Endothelial cell (in vitro differentiated cells): ENCODE results near the gene REEP3. TPM values are rescaled to one million over a fixed set of nuclear protein-coding genes. Genes with fewer than 3 reads are reported as not detected.

Experiments used
- DNase-seq: peaks from one replicate; pipeline ENCODE4 v3.0.0; 2021; ENCODE audit warnings: low spot score
- H3K27ac Mint-ChIP-seq: one replicate; pipeline ENCODE4 v1.8.0; 2021; ENCODE audit warnings: mixed read lengths, inconsistent platforms; ENCODE audit not compliant: unreplicated experiment
- H3K27me3 Mint-ChIP-seq: one replicate; pipeline ENCODE4 v1.8.0; 2021; ENCODE audit warnings: mild to moderate bottlenecking, moderate library complexity, mixed read lengths, inconsistent platforms; ENCODE audit not compliant: unreplicated experiment
- H3K36me3 Mint-ChIP-seq: one replicate; pipeline ENCODE4 v1.8.0; 2021; ENCODE audit warnings: mild to moderate bottlenecking, low read depth, mixed read lengths, inconsistent platforms; ENCODE audit not compliant: unreplicated experiment
- H3K4me1 Mint-ChIP-seq: one replicate; pipeline ENCODE4 v1.8.0; 2021; ENCODE audit warnings: mild to moderate bottlenecking, mixed read lengths, inconsistent platforms; ENCODE audit not compliant: unreplicated experiment
- H3K4me3 Mint-ChIP-seq: one replicate; pipeline ENCODE4 v1.8.0; 2021; ENCODE audit warnings: mild to moderate bottlenecking, mixed read lengths, inconsistent platforms; ENCODE audit not compliant: unreplicated experiment
- H3K9me3 Mint-ChIP-seq: one replicate; pipeline ENCODE4 v1.8.0; 2021; ENCODE audit warnings: mixed read lengths, inconsistent platforms; ENCODE audit not compliant: unreplicated experiment
- CTCF ChIP-seq: fragments of 200-600 bp; sonication (generic); IDR thresholded peaks from one replicate; pipeline ENCODE4 v1.5.0; 2021; ENCODE audit warnings: antibody characterized with exemption; ENCODE audit not compliant: unreplicated experiment
- total RNA-seq: library from RNA; stranded (reverse); fragmentation: NEBNext Ultra II Directional; extraction: Animal tissue kit (Norgen Biotek cat#: 25700); gene quantifications from one replicate; pipeline ENCODE4 v1.2.1, GENCODE V29; 2021; ENCODE audit not compliant: unreplicated experiment

REEP3 gene
- total RNA-seq, 1 donor from 2014 or later: 26.1 TPM

DNA sequence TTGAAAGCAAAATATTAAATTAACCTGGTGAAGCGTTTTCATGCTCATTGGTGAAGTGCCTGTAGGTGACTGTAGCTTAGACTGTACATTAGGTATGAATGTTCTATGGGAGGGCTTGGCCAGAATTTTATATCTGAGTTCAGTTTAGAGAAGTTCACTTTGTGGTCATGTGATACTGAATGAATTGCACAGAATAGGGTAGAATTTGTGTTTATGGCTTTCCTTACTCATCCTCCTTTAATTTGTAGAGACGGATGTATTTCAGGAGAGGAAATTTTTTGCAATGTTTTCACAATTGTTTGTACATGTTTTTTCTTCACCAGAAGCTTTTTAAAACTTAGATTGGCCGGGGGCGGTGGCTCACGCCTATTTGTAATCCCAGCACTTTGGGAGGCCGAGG, 32.3 kb downstream of the REEP3 start:
- no peaks in the 10 kb centered on the region for H3K27me3 Mint-ChIP-seq
- no peak overlapping the region for H3K27ac Mint-ChIP-seq
- no peak for DNase-seq
- no peaks in the 10 kb centered on the region for H3K4me1 Mint-ChIP-seq
- H3K9me3 Mint-ChIP-seq: no peaks in the 10 kb centered on the region
- peaks cover 3% of the 10 kb centered on the region for H3K36me3 Mint-ChIP-seq
- TF ChIP-seq CTCF: no peak
- no peak overlapping the region for H3K4me3 Mint-ChIP-seq

DNA sequence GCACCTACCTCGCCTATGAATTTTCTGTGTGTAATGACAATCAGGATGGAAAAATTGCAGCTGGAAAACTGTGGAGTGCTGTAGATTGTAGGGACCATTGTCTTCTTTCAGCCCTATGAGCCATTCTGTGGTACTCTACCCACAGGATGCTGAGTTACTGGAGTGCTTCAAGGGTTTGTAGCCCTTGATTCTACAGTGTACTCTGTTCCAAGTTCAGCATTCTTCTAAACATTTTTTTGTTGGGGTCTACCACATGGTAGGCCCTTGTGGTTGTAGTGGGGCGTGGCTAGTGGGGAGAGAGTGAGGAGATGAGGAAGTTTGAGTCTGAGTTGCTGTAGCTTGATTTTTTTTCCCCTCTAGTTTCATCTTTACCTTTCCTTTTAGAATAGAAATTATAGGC, 33.5 kb downstream of the REEP3 start:
- Mint-ChIP-seq H3K4me1 (no peaks in the 10 kb centered on the region), H3K9me3 (no peaks in the 10 kb centered on the region), H3K36me3 (no peaks in the 10 kb centered on the region), H3K4me3 (no peak overlapping the region), H3K27me3 (no peaks in the 10 kb centered on the region), H3K27ac (peak overlapping the region; percentile 17)
- no peak for TF ChIP-seq CTCF
- no peak for DNase-seq

- no peak for DNase-seq
- no peak for TF ChIP-seq CTCF
- H3K9me3 Mint-ChIP-seq: no peaks in the 10 kb centered on the region
- no peak overlapping the region for H3K27ac Mint-ChIP-seq
- no peaks in the 10 kb centered on the region for H3K27me3 Mint-ChIP-seq
- H3K4me1 Mint-ChIP-seq: no peaks in the 10 kb centered on the region
- H3K36me3 Mint-ChIP-seq: no peaks in the 10 kb centered on the region
- no peak overlapping the region for H3K4me3 Mint-ChIP-seq
Measured at GRCh38 chr10:63555330-63555729, 34.1 kb downstream of the REEP3 start.

DNA sequence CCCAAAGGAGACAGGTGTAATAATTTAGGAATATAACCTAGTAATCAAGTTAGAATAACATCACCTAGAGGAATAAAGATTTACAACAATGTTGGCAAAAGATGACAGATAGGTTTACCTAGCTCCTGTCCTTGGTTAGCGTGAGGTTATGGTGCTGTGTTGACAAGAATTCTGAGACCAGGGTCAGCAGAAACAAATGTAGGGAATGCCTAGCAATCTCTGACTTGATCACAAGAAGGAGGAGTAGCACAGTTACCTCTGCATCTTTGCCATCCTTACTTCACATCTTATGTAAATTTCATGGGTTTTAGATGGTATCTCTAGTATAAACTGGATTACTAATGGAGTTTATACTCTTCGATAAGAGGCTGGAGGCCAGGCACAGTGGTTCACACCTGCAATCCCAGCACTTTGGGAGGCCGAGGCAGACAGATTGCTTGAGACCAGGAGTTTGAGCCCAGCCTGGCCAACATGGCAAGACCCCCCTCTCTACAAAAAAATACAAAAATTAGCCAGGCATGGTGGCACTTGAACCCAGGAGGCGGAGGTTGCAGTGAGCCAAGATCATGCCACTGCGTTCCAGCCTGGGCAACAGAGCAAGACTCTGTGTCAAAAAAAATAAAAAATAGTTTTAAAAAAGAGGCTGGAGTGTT, 37.1 kb downstream of the REEP3 start:
- DNase-seq: no peak
- Mint-ChIP-seq H3K4me1 (peaks cover 8% of the 10 kb centered on the region), H3K27me3 (no peaks in the 10 kb centered on the region), H3K27ac (no peak overlapping the region), H3K36me3 (no peaks in the 10 kb centered on the region), H3K4me3 (no peak overlapping the region), H3K9me3 (no peaks in the 10 kb centered on the region)
- no peak for TF ChIP-seq CTCF

DNA sequence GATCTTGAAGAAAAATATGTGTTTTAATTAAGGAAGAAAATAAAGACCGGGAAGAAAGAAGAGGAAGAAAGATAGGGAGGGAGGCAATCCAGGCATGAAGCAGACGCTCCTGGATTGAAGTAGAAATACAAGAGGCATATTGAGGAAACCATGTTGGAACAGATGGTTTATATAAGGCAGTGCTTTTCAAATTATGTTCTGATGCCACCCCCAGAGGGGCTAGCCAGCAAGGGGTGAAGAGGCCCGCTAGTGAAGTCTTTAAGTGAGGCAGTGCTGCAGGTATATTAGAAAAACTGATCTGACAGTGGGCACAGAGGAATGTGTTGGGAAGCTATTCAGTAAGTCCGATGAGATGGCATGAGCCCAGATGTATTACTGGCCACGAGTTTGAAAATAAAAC, 40.1 kb downstream of the REEP3 start:
- DNase-seq: no peak
- TF ChIP-seq CTCF: no peak
- no peak overlapping the region for H3K27ac Mint-ChIP-seq
- H3K4me1 Mint-ChIP-seq: peaks cover 8% of the 10 kb centered on the region
- no peaks in the 10 kb centered on the region for H3K9me3 Mint-ChIP-seq
- H3K36me3 Mint-ChIP-seq: no peaks in the 10 kb centered on the region
- no peaks in the 10 kb centered on the region for H3K27me3 Mint-ChIP-seq
- no peak overlapping the region for H3K4me3 Mint-ChIP-seq
